ENCODE results near the gene ANO4.

The ANO4 gene

DNA sequence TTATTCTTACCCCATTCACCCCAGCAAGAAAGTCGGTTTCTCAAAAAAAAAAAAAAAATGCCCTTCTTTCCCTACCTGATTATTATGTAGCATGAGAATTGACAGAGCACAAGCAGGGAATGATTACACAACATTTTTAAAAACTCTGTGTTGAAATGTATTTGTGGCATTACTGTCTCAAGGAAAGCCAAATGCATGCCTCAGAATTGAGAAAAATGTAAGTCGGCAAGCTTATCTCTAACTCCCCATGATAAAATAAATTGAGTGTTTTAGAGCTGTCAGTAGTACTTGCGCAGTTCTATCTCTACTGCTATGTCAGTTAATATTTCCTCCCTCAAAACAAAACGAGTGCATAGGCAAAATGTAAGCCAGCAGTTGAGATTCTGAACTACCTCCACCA, 25.7 kb downstream of the ANO4 start:
- DNase-seq = no peak

DNA sequence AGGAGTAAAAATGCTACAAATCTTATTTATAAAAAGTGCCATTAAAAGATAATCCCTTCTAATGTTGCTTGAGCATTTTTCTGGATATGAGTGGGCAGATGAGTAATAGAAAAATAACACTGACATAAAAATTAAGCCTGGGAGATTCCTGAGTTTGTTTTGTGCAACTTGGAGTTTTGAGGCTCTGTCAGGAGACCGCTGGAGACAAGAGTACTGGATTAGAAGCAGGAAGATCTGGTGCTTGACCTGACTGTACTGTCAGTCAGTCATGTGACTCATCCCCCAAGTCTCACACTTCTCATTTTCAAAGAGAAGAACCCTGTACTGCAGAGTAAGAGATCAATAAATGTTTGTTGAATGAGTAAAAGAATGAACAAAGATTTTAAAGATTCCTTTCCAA, 29.4 kb downstream of the ANO4 start:
- DNase-seq = no peak

DNA sequence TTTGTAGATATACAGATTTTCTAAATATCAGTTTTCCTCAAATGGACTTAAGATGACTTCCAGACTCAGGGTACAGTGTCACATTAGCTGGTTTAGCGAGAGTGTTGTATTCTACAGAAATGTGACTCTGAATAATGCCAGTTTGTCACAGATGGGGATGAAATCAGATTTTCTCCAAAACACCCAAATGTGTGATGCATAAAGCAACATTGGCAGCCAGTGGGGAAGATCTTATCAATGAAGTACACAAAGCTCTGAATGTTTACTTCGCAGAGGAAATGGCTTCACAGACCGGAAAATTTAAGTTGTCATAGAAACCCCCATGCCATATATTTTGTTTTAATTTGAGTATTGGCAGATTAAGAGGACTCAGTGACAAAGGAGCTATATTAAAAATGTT, 29.9 kb downstream of the ANO4 start:
- DNase-seq = no peak

DNA sequence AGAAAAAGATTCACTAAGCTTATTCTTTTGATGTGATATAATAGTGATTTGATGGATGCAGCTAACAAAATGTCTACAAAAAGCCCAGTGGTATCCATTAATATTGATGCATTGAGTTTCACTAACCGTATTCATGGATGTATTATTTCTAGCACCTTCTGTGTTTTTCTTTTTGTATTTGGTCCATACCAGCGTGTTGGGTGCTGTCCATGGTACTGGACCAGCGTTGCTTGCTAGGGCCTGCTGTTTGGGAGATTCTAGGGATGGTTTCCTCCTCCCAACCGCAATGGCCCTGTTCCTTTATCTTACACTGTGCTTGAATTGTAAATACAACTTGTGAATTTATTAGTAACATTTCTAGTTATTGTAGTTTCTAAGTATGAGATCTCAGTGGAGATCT, 31.7 kb downstream of the ANO4 start:
- DNase-seq = peak; percentile 27

GRCh38 chr12:100827901-100828520, 33.4 kb downstream of the ANO4 start:
- DNase-seq = no peak

DNA sequence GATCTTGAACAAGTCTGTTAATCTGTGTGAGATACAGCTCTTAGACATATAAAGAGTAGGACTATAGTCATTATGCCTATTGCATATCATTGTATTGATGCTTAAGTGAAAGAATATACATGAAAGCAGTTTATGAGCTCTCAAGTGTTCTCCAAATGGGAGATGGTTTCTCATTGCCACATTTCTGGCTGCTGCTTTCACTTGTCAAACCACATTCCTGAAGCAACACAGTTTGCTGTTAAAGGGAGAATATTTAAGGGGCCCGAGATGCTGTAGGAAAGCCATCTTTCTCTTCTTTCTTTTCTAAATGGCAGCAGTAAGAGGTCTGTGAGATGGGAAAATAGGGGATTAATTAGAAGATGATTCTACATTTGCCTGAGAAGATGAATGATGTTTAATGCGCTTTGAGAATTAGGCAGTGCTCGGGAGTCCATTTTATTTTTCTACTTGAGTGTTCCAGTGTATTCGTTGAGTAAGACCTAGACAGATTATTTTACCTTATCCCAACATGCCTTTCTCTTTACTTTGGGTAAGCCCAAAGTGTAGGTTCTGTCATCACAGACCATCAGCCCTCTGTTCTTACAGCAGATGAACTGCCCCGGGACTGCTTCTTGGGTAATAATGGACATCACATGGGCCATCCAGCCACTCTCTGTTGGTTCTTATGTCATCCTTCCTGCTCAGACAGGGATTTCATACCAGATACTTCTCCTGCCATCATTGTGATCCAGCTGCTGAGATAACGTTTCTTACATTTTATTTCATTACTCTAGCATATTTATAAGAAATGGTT, 35.6 kb downstream of the ANO4 start:
- DNase-seq = no peak

DNA sequence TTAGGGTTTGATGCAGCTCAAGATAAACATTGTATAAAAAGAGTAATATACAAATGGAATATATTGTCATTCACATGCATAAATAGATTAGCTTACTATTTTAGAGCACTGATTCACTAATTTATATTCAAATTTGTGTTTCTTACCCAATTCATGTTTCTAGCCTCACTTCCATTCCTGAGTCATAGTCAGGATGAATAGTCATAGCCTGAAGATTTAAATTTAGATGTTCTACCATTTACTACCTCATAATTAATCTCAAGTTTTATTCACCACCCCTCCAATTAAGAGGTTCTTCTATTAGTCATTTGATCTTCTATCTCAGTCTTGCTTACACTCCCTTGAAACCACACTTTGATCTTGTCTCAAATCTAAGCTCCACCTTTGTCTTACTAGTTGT, 38.7 kb downstream of the ANO4 start:
- DNase-seq = no peak

GRCh38 chr12:100840748-100841147, 46.2 kb downstream of the ANO4 start:
- DNase-seq = no peak

DNA sequence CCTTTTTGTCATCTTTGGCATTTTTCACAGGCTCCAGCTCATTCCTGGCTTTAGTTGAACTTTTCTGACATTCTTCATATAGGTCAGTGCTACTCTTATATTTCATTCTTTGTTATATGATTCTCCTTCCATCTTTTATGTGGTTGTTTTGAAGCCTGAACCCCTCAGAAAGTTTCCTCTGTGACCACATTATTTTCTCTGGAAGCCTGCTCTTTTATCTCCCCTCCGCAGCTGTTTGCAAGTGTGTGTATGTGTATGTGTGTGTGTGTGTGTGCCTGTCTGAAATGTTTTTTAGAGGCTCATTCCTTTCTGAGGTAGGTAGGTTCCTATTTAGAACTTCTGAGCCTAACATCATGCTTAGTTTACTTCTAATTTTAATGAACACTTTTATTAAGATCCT, 47.6 kb downstream of the ANO4 start:
- no peak for DNase-seq

DNA sequence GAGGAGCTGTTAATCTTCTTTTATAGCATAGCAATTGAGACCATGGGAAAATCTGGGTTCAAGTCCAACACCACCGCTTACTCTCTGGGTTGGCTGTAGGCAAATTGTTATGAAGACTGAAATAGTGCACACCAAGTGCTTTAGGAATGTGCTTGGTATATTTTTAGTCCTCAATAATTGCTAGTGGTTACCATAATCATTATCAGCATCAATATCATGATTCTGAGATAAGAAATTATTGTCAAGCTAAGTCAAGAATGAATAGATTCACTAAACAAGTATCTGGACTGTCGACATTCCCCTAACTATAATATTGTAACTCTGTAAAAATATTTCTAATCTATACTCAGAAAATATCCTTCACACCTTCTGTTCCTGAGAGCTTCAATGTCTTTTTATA, 48.5 kb downstream of the ANO4 start:
- DNase-seq = no peak

- no peak for DNase-seq
Observed at GRCh38 chr12:100845095-100845494, 50.5 kb downstream of the ANO4 start.

GRCh38 chr12:100851637-100852036, 57.1 kb downstream of the ANO4 start:
- DNase-seq = no peak

GRCh38 chr12:100857418-100857817, 62.8 kb downstream of the ANO4 start:
- no peak for DNase-seq

DNA sequence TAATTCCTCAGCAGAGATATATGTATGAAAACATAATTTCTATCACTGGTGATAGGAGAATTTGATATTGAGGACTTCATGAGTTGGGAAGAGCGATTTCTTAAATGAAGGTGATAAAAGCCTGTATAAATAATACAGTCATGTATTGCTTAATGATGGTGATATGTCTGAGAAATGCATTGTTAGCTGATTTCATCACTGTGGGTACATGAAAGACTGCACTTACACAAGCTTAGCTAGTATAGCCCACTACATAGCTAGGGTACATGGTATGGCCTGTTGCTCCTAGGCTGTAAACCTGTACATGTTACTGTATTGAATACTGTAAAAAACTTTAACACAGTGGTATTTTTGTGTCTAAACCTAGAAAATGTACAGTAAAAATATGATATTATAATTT, 63.4 kb downstream of the ANO4 start:
- DNase-seq = no peak

GRCh38 chr12:100858656-100859055, 64.1 kb downstream of the ANO4 start:
- DNase-seq = no peak

DNA sequence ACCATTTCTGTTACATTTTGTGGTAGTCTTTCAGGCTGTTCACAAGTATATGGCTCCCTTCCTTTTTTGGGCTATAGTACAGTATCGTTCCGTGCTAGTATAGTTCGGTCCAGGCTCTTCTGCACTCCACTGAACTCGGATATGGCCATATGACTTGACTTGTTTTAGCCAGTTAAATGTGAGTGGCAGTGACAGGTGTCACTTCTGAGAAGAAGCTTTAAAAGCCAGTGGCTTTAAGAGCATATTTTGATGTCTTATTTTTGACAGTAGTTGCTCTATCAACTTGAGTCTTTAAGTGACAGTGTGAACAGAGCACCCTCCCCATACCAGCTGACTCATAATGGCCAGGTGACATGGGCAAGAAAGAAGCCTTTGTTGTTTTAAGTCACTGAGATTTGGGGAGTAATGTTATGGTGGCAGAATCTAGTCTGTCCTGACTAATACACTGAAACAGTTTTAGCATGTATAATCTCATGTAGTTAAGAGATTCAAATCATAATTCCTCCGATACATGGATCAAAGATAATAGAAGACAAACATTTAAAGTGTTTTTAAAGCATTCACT, 64.6 kb downstream of the ANO4 start:
- no peak for DNase-seq

DNA sequence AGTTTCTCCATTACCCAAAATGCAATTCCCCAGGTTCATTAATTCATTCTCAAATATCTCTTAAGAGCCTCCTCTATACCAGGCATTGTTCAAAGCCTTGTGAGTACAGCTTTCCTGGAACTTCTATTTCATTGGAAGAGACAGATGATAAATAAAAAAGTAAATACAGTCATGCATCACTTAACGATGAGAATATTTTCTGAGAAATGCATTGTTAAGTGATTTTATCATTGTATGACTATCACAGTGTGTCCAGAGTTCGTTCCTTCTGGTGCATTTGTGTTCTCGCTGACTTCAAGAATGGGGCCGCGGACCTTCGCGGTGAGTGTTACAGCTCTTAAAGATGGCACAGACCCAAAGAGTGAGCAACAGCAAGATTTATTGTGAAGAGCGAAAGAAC, 66.0 kb downstream of the ANO4 start:
- no peak for DNase-seq

DNA sequence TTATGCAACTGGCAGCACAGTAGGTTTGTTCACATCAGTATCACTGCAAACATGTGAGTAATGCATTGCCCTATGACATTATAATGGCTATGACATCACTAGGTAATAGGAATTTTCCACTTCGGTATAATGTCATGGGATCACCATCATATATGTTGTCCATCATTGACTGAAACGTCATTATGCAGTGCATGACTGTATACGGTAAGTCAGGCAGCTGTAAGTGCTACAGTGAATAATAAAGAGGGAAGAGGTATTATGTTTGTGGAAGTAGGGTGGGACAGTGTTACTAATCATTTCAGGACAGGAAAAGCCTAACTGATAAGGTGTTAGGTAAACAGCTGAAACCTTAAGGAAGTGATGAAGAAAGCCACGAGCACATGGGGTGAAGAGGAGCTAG, 68.1 kb downstream of the ANO4 start:
- no peak for DNase-seq

DNA sequence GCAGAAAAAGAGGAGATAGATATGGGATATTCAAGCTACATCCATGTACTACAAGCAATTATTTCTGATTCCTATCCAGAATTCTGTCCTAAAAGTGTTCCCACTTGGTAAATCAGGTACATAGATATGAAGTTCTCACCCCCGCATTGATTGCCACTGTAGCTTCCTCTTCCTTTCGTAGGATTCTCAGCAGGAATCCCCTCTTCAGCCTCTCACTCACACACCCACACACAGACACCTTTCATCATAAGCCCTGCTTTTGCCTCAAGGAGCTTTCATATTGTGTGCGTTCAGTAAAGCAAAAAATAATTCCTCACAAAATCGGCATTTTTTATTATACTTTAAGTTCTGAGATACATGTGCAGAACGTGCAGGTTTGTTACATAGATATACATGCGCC, 69.8 kb downstream of the ANO4 start:
- no peak for DNase-seq

DNA sequence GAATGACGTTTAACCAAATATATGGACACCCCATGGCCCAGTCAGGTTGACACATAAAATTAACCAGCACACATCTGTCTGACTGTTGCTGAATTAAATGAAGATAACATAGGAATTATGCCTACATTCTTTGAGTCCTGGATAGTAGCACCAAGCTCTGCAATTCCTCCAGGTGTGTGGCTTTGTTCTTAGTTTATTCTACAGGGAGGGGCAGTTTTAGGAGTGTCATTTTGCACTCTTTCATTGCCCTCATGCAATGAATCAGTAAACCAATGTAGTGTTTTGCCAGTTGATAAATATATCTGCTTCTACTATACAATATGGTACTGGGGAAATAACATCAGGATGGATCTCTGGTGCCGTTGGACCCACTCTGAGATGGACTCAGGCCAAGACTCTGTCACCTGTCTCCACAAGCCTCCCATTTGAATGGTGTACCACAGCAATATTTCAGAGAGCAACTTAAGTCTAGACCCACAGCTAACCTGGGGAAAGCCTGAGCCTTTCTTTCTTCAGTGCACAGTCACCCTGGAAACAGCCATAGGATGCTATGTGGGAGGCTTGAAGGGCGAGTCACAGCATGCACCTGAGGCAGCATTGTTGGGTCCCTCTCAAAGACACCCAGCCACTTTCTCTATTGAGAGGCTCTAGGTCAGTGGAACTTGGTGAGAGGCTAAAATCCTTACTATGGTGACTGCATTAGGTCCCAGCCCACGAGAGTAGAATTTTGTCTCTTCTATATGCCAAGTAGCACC, 73.2 kb downstream of the ANO4 start:
- no peak for DNase-seq

GRCh38 chr12:100868487-100868886, 73.9 kb downstream of the ANO4 start:
- DNase-seq = no peak

- no peak for DNase-seq
Observed at GRCh38 chr12:100871195-100871734, 76.7 kb downstream of the ANO4 start.

- DNase-seq = no peak
Observed at GRCh38 chr12:100875156-100875555, 80.6 kb downstream of the ANO4 start.
